HCT116 (cell line): ENCODE measurements around the gene CACNA2D3. TPM values are rescaled to one million over a fixed set of nuclear protein-coding genes. Genes with fewer than 3 reads are reported as not detected.

Experiments
- ATAC-seq: fragments of 200-7000 bp; cut with Tn5 transposase; 2 replicates; pipeline ENCODE4 v1.9.1; 2020; ENCODE audit warnings: mild to moderate bottlenecking, moderate library complexity
- BruUV-seq: library from RNA; stranded (reverse); fragments of 400-500 nt; replicated peaks from 2 replicates; lab custom pipeline; 2021; lab: Mats Ljungman, UMichigan
- CTCF ChIA-PET: fragments of 300-600 bp; sonication (Branson Sonifier 250); formaldehyde crosslinking; loops from one replicate; lab custom pipeline; 2021; ENCODE audit warnings: antibody characterized with exemption; lab: Charles Lee
- POLR2A ChIA-PET: fragments of 300-600, 350-600 bp; sonication (Branson Sonifier 250); formaldehyde crosslinking; loops from one replicate; lab custom pipeline; 2021; ENCODE audit warnings: antibody characterized with exemption; lab: Charles Lee
- RAD21 ChIA-PET, 2 experiments: fragments of 300-600 bp; sonication (Branson Sonifier 250); formaldehyde crosslinking; loops; one replicate each; lab custom pipeline; 2023; ENCODE audit warnings: low total read pairs in 2 of 2; ENCODE audit not compliant: uncharacterized antibody in 2 of 2, unreplicated experiment in 2 of 2, low non-redundant PET in 1 of 2; lab: Charles Lee
- DNase-seq: peaks from one replicate; pipeline ENCODE4 v3.0.0-alpha.2; 2010; ENCODE audit warnings: low read depth, low spot score
- H2AFZ ChIP-seq: fragments of 200-600 bp; shearing (Covaris generic), sonication (generic); 2 replicates; pipeline ENCODE4 v1.6.1; 2017; ENCODE audit warnings: low read depth, mixed run types, mixed read lengths, antibody characterized with exemption, low read length; ENCODE audit not compliant: poor library complexity, severe bottlenecking
- H3K27ac ChIP-seq: 2 replicates; pipeline ENCODE4 v1.5.1; 2012; ENCODE audit warnings: low read depth, low read length
- H3K27me3 ChIP-seq: fragments of 200-600 bp; sonication (generic); 2 replicates; pipeline ENCODE4 v1.6.1; 2016; ENCODE audit warnings: mixed run types, low read length, mixed read lengths; ENCODE audit not compliant: insufficient read depth
- H3K36me3 ChIP-seq, 2 experiments: fragments of 200-500 bp in 1 of 2; fragments of 200-600 bp in 1 of 2; sonication (Bioruptor generic) in 1 of 2; sonication (generic) in 1 of 2; 2 replicates each; pipeline versions ENCODE4 v1.5.1 to v1.6.1; 2014 to 2016; ENCODE audit warnings: low read length in 2 of 2, inconsistent platforms in 1 of 2, mixed read lengths in 1 of 2, mixed run types in 1 of 2; ENCODE audit not compliant: insufficient read depth in 2 of 2, control insufficient read depth in 1 of 2
- H3K4me1 ChIP-seq, 2 experiments: fragments of 200-600 bp in 1 of 2; sonication (generic) in 1 of 2; 2 replicates each; pipeline versions ENCODE4 v1.5.1 to v1.6.1; 2012 to 2017; ENCODE audit warnings: low read length in 2 of 2, inconsistent platforms in 1 of 2, mild to moderate bottlenecking in 1 of 2, mixed read lengths in 1 of 2, mixed run types in 1 of 2, moderate library complexity in 1 of 2; ENCODE audit not compliant: insufficient read depth in 2 of 2, control insufficient read depth in 1 of 2
- H3K4me2 ChIP-seq: fragments of 200-600 bp; sonication (generic); 2 replicates; pipeline ENCODE4 v1.6.1; 2017; ENCODE audit warnings: mixed run types, low read length, mixed read lengths
- H3K4me3 ChIP-seq, 2 experiments: fragments of 200-600 bp in 1 of 2; sonication (generic) in 1 of 2; replicated peaks in 1 of 2; 2 replicates each; pipeline ENCODE4 v1.5.1; 2011 to 2016; ENCODE audit warnings: low read length in 2 of 2, control low read depth in 1 of 2, low read depth in 1 of 2, mild to moderate bottlenecking in 1 of 2, mixed read lengths in 1 of 2, mixed run types in 1 of 2
- H3K79me2 ChIP-seq: fragments of 200-600 bp; sonication (generic); 2 replicates; pipeline ENCODE4 v1.6.1; 2017; ENCODE audit warnings: mild to moderate bottlenecking, mixed run types, low read length, moderate library complexity, mixed read lengths; ENCODE audit not compliant: insufficient read depth
- H3K9ac ChIP-seq: fragments of 200-600 bp; sonication (generic); 2 replicates; pipeline ENCODE4 v1.6.1; 2016; ENCODE audit warnings: low read length, mixed read lengths
- H3K9me2 ChIP-seq: fragments of 200-600 bp; sonication (generic), shearing (Covaris generic); 2 replicates; pipeline ENCODE4 v1.6.1; 2017; ENCODE audit warnings: mixed run types, mild to moderate bottlenecking, moderate library complexity; ENCODE audit not compliant: insufficient read depth
- H3K9me3 ChIP-seq, 2 experiments: fragments of 200-500 bp in 1 of 2; fragments of 200-600 bp in 1 of 2; sonication (Bioruptor generic) in 1 of 2; sonication (generic) in 1 of 2; 2 replicates each; pipeline ENCODE4 v1.6.1; 2014 to 2017; ENCODE audit warnings: low read length in 2 of 2, mixed read lengths in 2 of 2, inconsistent platforms in 1 of 2, low read depth in 1 of 2, mild to moderate bottlenecking in 1 of 2, mixed run types in 1 of 2, moderate library complexity in 1 of 2; ENCODE audit not compliant: control insufficient read depth in 1 of 2, insufficient read depth in 1 of 2
- H4K20me1 ChIP-seq: fragments of 200-600 bp; sonication (generic), shearing (Covaris generic); 2 replicates; pipeline ENCODE4 v1.6.1; 2017; ENCODE audit warnings: mixed run types, mild to moderate bottlenecking, moderate library complexity; ENCODE audit not compliant: insufficient read depth
- ATF3 ChIP-seq: IDR thresholded peaks from 2 replicates; pipeline ENCODE4 v1.6.1; 2012
- CEBPB ChIP-seq: IDR thresholded peaks from 2 replicates; pipeline ENCODE4 v1.6.1; 2012; ENCODE audit warnings: low read depth
- CTCF ChIP-seq, 3 experiments: fragments of 200-600 bp in 1 of 3; sonication (generic) in 1 of 3; IDR thresholded peaks in 2 of 3; conservative IDR thresholded peaks in 1 of 3; 2 replicates each; pipeline ENCODE4 v1.5.1; 2012 to 2017; ENCODE audit warnings: low read depth in 2 of 3, low read length in 2 of 3, antibody characterized with exemption in 1 of 3, borderline replicate concordance in 1 of 3, control low read depth in 1 of 3, mild to moderate bottlenecking in 1 of 3, mixed read lengths in 1 of 3, mixed run types in 1 of 3, moderate library complexity in 1 of 3; ENCODE audit not compliant: insufficient read depth in 1 of 3
- EGR1 ChIP-seq: IDR thresholded peaks from 2 replicates; pipeline ENCODE4 v1.6.1; 2012; ENCODE audit warnings: low read depth
- ELF1 ChIP-seq: IDR thresholded peaks from 2 replicates; pipeline ENCODE4 v1.6.1; 2012; ENCODE audit warnings: low read depth, borderline replicate concordance
- MAX ChIP-seq: IDR thresholded peaks from 2 replicates; pipeline ENCODE4 v1.6.1; 2012
- POLR2A ChIP-seq: IDR thresholded peaks from 2 replicates; pipeline ENCODE4 v1.7.0; 2011; ENCODE audit warnings: borderline replicate concordance; ENCODE audit not compliant: insufficient read depth, insufficient read length; ENCODE audit errors: extremely low read depth
- RAD21 ChIP-seq: IDR thresholded peaks from 2 replicates; pipeline ENCODE4 v1.6.1; 2012; ENCODE audit warnings: low read depth, mild to moderate bottlenecking
- REST ChIP-seq: IDR thresholded peaks from 2 replicates; pipeline ENCODE4 v1.6.1; 2012; ENCODE audit warnings: low read depth
- SIN3A ChIP-seq: IDR thresholded peaks from 2 replicates; pipeline ENCODE4 v1.6.1; 2012; ENCODE audit warnings: low read depth
- SP1 ChIP-seq: IDR thresholded peaks from 2 replicates; pipeline ENCODE4 v1.6.1; 2012; ENCODE audit warnings: low read depth
- SRF ChIP-seq: IDR thresholded peaks from 2 replicates; pipeline ENCODE4 v1.6.1; 2012; ENCODE audit warnings: low read depth
- TCF7L2 ChIP-seq: IDR thresholded peaks from 2 replicates; pipeline ENCODE4 v1.7.0; 2011; ENCODE audit warnings: borderline replicate concordance, inconsistent platforms; ENCODE audit not compliant: insufficient read depth, insufficient read length; ENCODE audit errors: extremely low read depth
- YY1 ChIP-seq: IDR thresholded peaks from 2 replicates; pipeline ENCODE4 v1.6.1; 2011; ENCODE audit warnings: low read length, low read depth, moderate library complexity, mild to moderate bottlenecking; ENCODE audit not compliant: insufficient replicate concordance; ENCODE audit errors: extremely low read depth
- ZBTB33 ChIP-seq: IDR thresholded peaks from 2 replicates; pipeline ENCODE4 v1.6.1; 2011; ENCODE audit warnings: mild to moderate bottlenecking, low read length, moderate library complexity; ENCODE audit not compliant: insufficient replicate concordance; ENCODE audit errors: extremely low read depth
- ZFX ChIP-seq: fragments of 450-650 bp; IDR thresholded peaks from 2 replicates; pipeline ENCODE4 v1.6.1; 2017
- intact Hi-C: fragments of 100-400 bp; cut with micrococcal nuclease; formaldehyde crosslinking; loops from 2 replicates; pipeline ENCODE4 v1.10.0; 2022
- total RNA-seq: library from RNA; stranded (reverse); gene quantifications from one replicate; pipeline ENCODE4 v1.2.1, GENCODE V29; 2021; ENCODE audit not compliant: unreplicated experiment

CACNA2D3 gene
- total RNA-seq, 1 experiment from 2014 or later: 0.20 TPM

GRCh38 chr3:54342676-54343075, 220.3 kb downstream of the CACNA2D3 start:
- no peaks in the 10 kb centered on the region for H3K79me2 ChIP-seq
- H3K36me3 ChIP-seq: no peaks in the 10 kb centered on the region
- H3K27ac ChIP-seq: no peak overlapping the region
- TF ChIP-seq RAD21: no peak
- TF ChIP-seq MAX: no peak
- TF ChIP-seq SP1: no peak
- TF ChIP-seq YY1: no peak
- no peak for TF ChIP-seq EGR1
- no peak for TF ChIP-seq SRF
- no peak for TF ChIP-seq ELF1
- TF ChIP-seq REST: no peak
- no peak for TF ChIP-seq ZFX
- TF ChIP-seq TCF7L2: no peak
- no peak for TF ChIP-seq SIN3A
- TF ChIP-seq ZBTB33: no peak
- no peak for TF ChIP-seq CTCF (IDR thresholded peaks at IDR 0.05 in 2 of 3, conservative IDR thresholded peaks at IDR 0.05 in 1 of 3; ENCODE audit: borderline replicate concordance in 1 of 3, insufficient read depth in 1 of 3, low read depth in 2 of 3, low read length in 2 of 3)
- TF ChIP-seq CEBPB: no peak
- TF ChIP-seq POLR2A: no peak
- TF ChIP-seq ATF3: no peak
- TF ChIP-seq, all 23 proteins: peak for 0
- Histone ChIP-seq H2AFZ (no peak overlapping the region), H4K20me1 (no peaks in the 10 kb centered on the region), H3K9me3 (no peaks in the 10 kb centered on the region), H3K9ac (no peak overlapping the region), H3K9me2 (no peaks in the 10 kb centered on the region), H3K4me2 (no peak overlapping the region), H3K4me1 (no peaks in the 10 kb centered on the region), H3K27me3 (peaks cover 22% of the 10 kb centered on the region; the same call in 1 of the 2 replicates), H3K4me3 (no peak overlapping the region)
- ATAC-seq: no peak
- CTCF ChIA-PET: no interaction called here
- RAD21 ChIA-PET: no interaction called here
- POLR2A ChIA-PET: no interaction called here
- no TSS peak for BruUV-seq
- intact Hi-C loops: no loop called here
- DNase-seq: no peak
